GM18511 (cell line): ENCODE results near the gene TNNT1.
"Not testable (repeated sequence)": the region's sequence is repeated elsewhere in the genome, so short reads cannot be mapped to it uniquely, and the experiment has no call there.

Experiments
- ATAC-seq: cut with Tn5 transposase; IDR thresholded peaks from one replicate; pipeline ENCODE4 v1.9.1; 2021; ENCODE audit warnings: mild to moderate bottlenecking, moderate library complexity; ENCODE audit not compliant: unreplicated experiment

The TNNT1 gene

GRCh38 chr19:55149078-55150003, at the start of gene TNNT1:
TSS of gene TNNT1 (minus strand) at chr19:55149206. CDS start at chr19:55147157, 2,049 bp downstream.
- no peak for ATAC-seq

GRCh38 chr19:55198651-55199050, 49.6 kb upstream of the TNNT1 start:
- ATAC-seq, result no peak

GRCh38 chr19:55197528-55197927, 48.5 kb upstream of the TNNT1 start:
- no peak for ATAC-seq

- no peak for ATAC-seq
These were observed 47.8 kb upstream of the TNNT1 start for GRCh38 chr19:55196803-55197202.

GRCh38 chr19:55193481-55193880, 44.5 kb upstream of the TNNT1 start:
- no peak for ATAC-seq

- ATAC-seq, result no peak
These were observed 40.4 kb upstream of the TNNT1 start for GRCh38 chr19:55189403-55189835.

- no peak for ATAC-seq
These were observed 39.6 kb upstream of the TNNT1 start for GRCh38 chr19:55188625-55189024.

- ATAC-seq, result no peak
These were observed 37.1 kb upstream of the TNNT1 start for GRCh38 chr19:55186080-55186479.

- ATAC-seq, result no peak
These were observed 32.7 kb upstream of the TNNT1 start for GRCh38 chr19:55181740-55182139.

GRCh38 chr19:55179606-55180484, 30.8 kb upstream of the TNNT1 start, which contains the start of gene SYT5:
TSS of gene SYT5 (minus strand) at chr19:55180289. CDS start at chr19:55179041, 1,248 bp downstream.
- ATAC-seq, result peak; percentile 20

- peak; percentile 86 for ATAC-seq
These were observed 30.0 kb upstream of the TNNT1 start for GRCh38 chr19:55178781-55179599.

GRCh38 chr19:55176076-55176475, 27.1 kb upstream of the TNNT1 start:
- ATAC-seq, result no peak

- no peak for ATAC-seq
These were observed 26.3 kb upstream of the TNNT1 start for GRCh38 chr19:55175117-55175867.

- ATAC-seq, result no peak
These were observed 25.6 kb upstream of the TNNT1 start for GRCh38 chr19:55174425-55175116.

- ATAC-seq, result no peak
These were observed 24.9 kb upstream of the TNNT1 start for GRCh38 chr19:55173714-55174409.

- no peak for ATAC-seq
These were observed 24.2 kb upstream of the TNNT1 start for GRCh38 chr19:55173186-55173713.

- ATAC-seq, result no peak
These were observed 23.7 kb upstream of the TNNT1 start for GRCh38 chr19:55172741-55173140.

GRCh38 chr19:55172318-55172717, 23.3 kb upstream of the TNNT1 start:
- ATAC-seq, result not testable (repeated sequence)
